ENCODE data around the gene ZNF202.

The ZNF202 gene

GRCh38 chr11:123707206-123707605 lies 34.3 kb downstream of the ZNF202 start:
- no peak for DNase-seq (ENCODE audit: low read depth)
- no peak overlapping the region for H3K4me3 ChIP-seq (ENCODE audit: low read depth, low read length)
- TF ChIP-seq CTCF (IDR thresholded peaks at IDR 0.05; ENCODE audit: insufficient read depth, low read depth, low read length, missing control alignments): no peak

- DNase-seq (ENCODE audit: low read depth): no peak
- TF ChIP-seq CTCF (IDR thresholded peaks at IDR 0.05; ENCODE audit: insufficient read depth, low read depth, low read length, missing control alignments): no peak
- H3K4me3 ChIP-seq (ENCODE audit: low read depth, low read length): no peak overlapping the region
Measured at GRCh38 chr11:123704341-123704740, 37.1 kb downstream of the ZNF202 start.

- no peak for TF ChIP-seq CTCF (IDR thresholded peaks at IDR 0.05; ENCODE audit: insufficient read depth, low read depth, low read length, missing control alignments)
- no peak overlapping the region for H3K4me3 ChIP-seq (ENCODE audit: low read depth, low read length)
- DNase-seq (ENCODE audit: low read depth): no peak
Measured at GRCh38 chr11:123702696-123703095, 38.8 kb downstream of the ZNF202 start.

- no peak overlapping the region for H3K4me3 ChIP-seq (ENCODE audit: low read depth, low read length)
- peak; percentile 24 for DNase-seq (ENCODE audit: low read depth)
- TF ChIP-seq CTCF (IDR thresholded peaks at IDR 0.05; ENCODE audit: insufficient read depth, low read depth, low read length, missing control alignments): no peak
Measured at GRCh38 chr11:123702139-123702538, 39.3 kb downstream of the ZNF202 start.

GRCh38 chr11:123700772-123701171 lies 40.7 kb downstream of the ZNF202 start:
- TF ChIP-seq CTCF (IDR thresholded peaks at IDR 0.05; ENCODE audit: insufficient read depth, low read depth, low read length, missing control alignments): no peak
- no peak overlapping the region for H3K4me3 ChIP-seq (ENCODE audit: low read depth, low read length)
- no peak for DNase-seq (ENCODE audit: low read depth)

GRCh38 chr11:123698546-123699127 lies 42.8 kb downstream of the ZNF202 start:
- TF ChIP-seq CTCF (IDR thresholded peaks at IDR 0.05; ENCODE audit: insufficient read depth, low read depth, low read length, missing control alignments): no peak
- no peak overlapping the region for H3K4me3 ChIP-seq (ENCODE audit: low read depth, low read length)
- DNase-seq (ENCODE audit: low read depth): no peak

- DNase-seq (ENCODE audit: low read depth): no peak
- no peak for TF ChIP-seq CTCF (IDR thresholded peaks at IDR 0.05; ENCODE audit: insufficient read depth, low read depth, low read length, missing control alignments)
- H3K4me3 ChIP-seq (ENCODE audit: low read depth, low read length): no peak overlapping the region
Measured at GRCh38 chr11:123696183-123696582, 45.3 kb downstream of the ZNF202 start.

Measured in GM12865 (cell line).